A673 (cell line): ENCODE measurements around the gene HSPA14. TPM values are rescaled to one million over a fixed set of nuclear protein-coding genes. Genes with fewer than 3 reads are reported as not detected.

Experiments used
- BruUV-seq: library from RNA; stranded (reverse); fragments of 400-500 nt; replicated peaks from 2 replicates; lab custom pipeline; 2021; lab: Mats Ljungman, UMichigan
- CTCF ChIA-PET: fragments of 300-600 bp; sonication (Branson Sonifier 250); formaldehyde crosslinking; loops from one replicate; lab custom pipeline; 2022; ENCODE audit warnings: antibody characterized with exemption; lab: Charles Lee
- POLR2A ChIA-PET: fragments of 300-600 bp; sonication (Branson Sonifier 250); formaldehyde crosslinking; loops from one replicate; lab custom pipeline; 2022; ENCODE audit warnings: antibody characterized with exemption; ENCODE audit not compliant: low non-redundant PET; lab: Charles Lee
- DNase-seq: peaks from one replicate; pipeline ENCODE4 v3.0.0-alpha.2; 2015; ENCODE audit warnings: low spot score
- H3K27ac ChIP-seq: fragments of 200-600 bp; sonication (generic); 2 replicates; pipeline ENCODE4 v1.5.1; 2016; ENCODE audit warnings: mixed run types, low read depth, mild to moderate bottlenecking, mixed read lengths, antibody characterized with exemption, low read length; ENCODE audit not compliant: poor library complexity, severe bottlenecking
- H3K27me3 ChIP-seq: fragments of 200-600 bp; sonication (generic); replicated peaks from 2 replicates; pipeline ENCODE4 v1.6.1; 2017; ENCODE audit warnings: mixed run types, low read depth, mild to moderate bottlenecking, mixed read lengths, antibody characterized with exemption, low read length; ENCODE audit not compliant: insufficient read depth, poor library complexity
- H3K36me3 ChIP-seq: fragments of 200-600 bp; sonication (generic); 2 replicates; pipeline ENCODE4 v1.6.1; 2016; ENCODE audit warnings: mixed run types, mild to moderate bottlenecking, mixed read lengths, antibody characterized with exemption, low read length; ENCODE audit not compliant: insufficient read depth, poor library complexity, severe bottlenecking
- H3K4me1 ChIP-seq: fragments of 200-600 bp; sonication (generic); 2 replicates; pipeline ENCODE4 v1.6.1; 2017; ENCODE audit warnings: mixed run types, mild to moderate bottlenecking, mixed read lengths, antibody characterized with exemption, low read length; ENCODE audit not compliant: insufficient read depth, poor library complexity, severe bottlenecking
- H3K4me3 ChIP-seq: fragments of 200-600 bp; sonication (generic); 2 replicates; pipeline ENCODE4 v1.5.1; 2016; ENCODE audit warnings: low read depth, mixed run types, mild to moderate bottlenecking, mixed read lengths, low read length; ENCODE audit not compliant: poor library complexity, severe bottlenecking
- H3K9me3 ChIP-seq: fragments of 200-600 bp; sonication (generic); 2 replicates; pipeline ENCODE4 v1.6.1; 2016; ENCODE audit warnings: mixed run types, low read depth, mild to moderate bottlenecking, mixed read lengths, antibody characterized with exemption, low read length; ENCODE audit not compliant: poor library complexity, severe bottlenecking
- CTCF ChIP-seq: fragments of 300-800, 200-600 bp; sonication (generic); conservative IDR thresholded peaks from 2 replicates; pipeline ENCODE4 v1.5.1; 2017; ENCODE audit warnings: low read depth, mild to moderate bottlenecking, antibody characterized with exemption, low read length, moderate library complexity, mixed read lengths
- EZH2 ChIP-seq: fragments of 200-600 bp; sonication (generic); IDR thresholded peaks from 2 replicates; pipeline ENCODE4 v1.6.1; 2017; ENCODE audit warnings: borderline replicate concordance, low read depth, mild to moderate bottlenecking, mixed read lengths, antibody characterized with exemption, low read length; ENCODE audit not compliant: poor library complexity, severe bottlenecking
- intact Hi-C: fragments of 100-400 bp; cut with micrococcal nuclease; formaldehyde crosslinking; loops from one replicate; pipeline ENCODE4 v1.10.0; 2022; ENCODE audit not compliant: unreplicated experiment
- total RNA-seq: library from RNA; stranded (reverse); gene quantifications from 2 replicates; pipeline ENCODE4 v1.2.3, GENCODE V29; 2021

HSPA14 gene
- total RNA-seq, 1 experiment from 2014 or later = 46.9 TPM

- no TSS peak for BruUV-seq
- intact Hi-C loops = no loop called here
- Histone ChIP-seq H3K36me3 (no peaks in the 10 kb centered on the region), H3K9me3 (no peaks in the 10 kb centered on the region), H3K27me3 (no peaks in the 10 kb centered on the region), H3K4me1 (no peaks in the 10 kb centered on the region), H3K4me3 (no peak overlapping the region), H3K27ac (no peak overlapping the region)
- ChIA-PET POLR2A (no interaction called here), CTCF (no interaction called here)
- no peak for TF ChIP-seq CTCF
- TF ChIP-seq EZH2 = no peak
- DNase-seq = no peak
Measured at GRCh38 chr10:14820010-14820774, 17.9 kb upstream of the HSPA14 start.

GRCh38 chr10:14820775-14821154 lies 17.3 kb upstream of the HSPA14 start:
- H3K27ac ChIP-seq = no peak overlapping the region
- H3K27me3 ChIP-seq = no peaks in the 10 kb centered on the region
- H3K4me1 ChIP-seq = no peaks in the 10 kb centered on the region
- intact Hi-C loops = no loop called here
- no peak for DNase-seq
- POLR2A ChIA-PET = no interaction called here
- H3K36me3 ChIP-seq = no peaks in the 10 kb centered on the region
- no peaks in the 10 kb centered on the region for H3K9me3 ChIP-seq
- CTCF ChIA-PET = no interaction called here
- H3K4me3 ChIP-seq = no peak overlapping the region
- no peak for TF ChIP-seq EZH2
- no peak for TF ChIP-seq CTCF
- BruUV-seq = no TSS peak

- POLR2A ChIA-PET = no interaction called here
- no TSS peak for BruUV-seq
- no peaks in the 10 kb centered on the region for H3K36me3 ChIP-seq
Measured at GRCh38 chr10:14821635-14822375, 16.3 kb upstream of the HSPA14 start.

More at GRCh38 chr10:14821635-14822375, 16.3 kb upstream of the HSPA14 start:
- intact Hi-C loops = loop anchor here (2.0 kb wide), 1 partner anchor 323 kb away; no protein-coding TSS in a partner anchor
- Histone ChIP-seq H3K4me1 (no peaks in the 10 kb centered on the region), H3K9me3 (no peaks in the 10 kb centered on the region), H3K27ac (no peak overlapping the region), H3K4me3 (no peak overlapping the region), H3K27me3 (no peaks in the 10 kb centered on the region)
- TF ChIP-seq EZH2 (no peak), CTCF (no peak)
- CTCF ChIA-PET = no interaction called here
- DNase-seq = no peak
